K562 treated with DMSO at 1 percent for 48 hours (cell line): Measurements from ENCODE around the gene PPP2R2D. TPM values are rescaled to one million over a fixed set of nuclear protein-coding genes. Genes with fewer than 3 reads are reported as not detected.

ENCODE experiments used
- total RNA-seq: library from RNA; unstranded; fragments of 300-600 nt; gene quantifications from 2 replicates; pipeline ENCODE4 v1.2.3, GENCODE V29; 2022; ENCODE audit warnings: low replicate concordance; ENCODE audit errors: extremely low read depth

The PPP2R2D gene
- total RNA-seq, result not detected in 2 replicates

DNA sequence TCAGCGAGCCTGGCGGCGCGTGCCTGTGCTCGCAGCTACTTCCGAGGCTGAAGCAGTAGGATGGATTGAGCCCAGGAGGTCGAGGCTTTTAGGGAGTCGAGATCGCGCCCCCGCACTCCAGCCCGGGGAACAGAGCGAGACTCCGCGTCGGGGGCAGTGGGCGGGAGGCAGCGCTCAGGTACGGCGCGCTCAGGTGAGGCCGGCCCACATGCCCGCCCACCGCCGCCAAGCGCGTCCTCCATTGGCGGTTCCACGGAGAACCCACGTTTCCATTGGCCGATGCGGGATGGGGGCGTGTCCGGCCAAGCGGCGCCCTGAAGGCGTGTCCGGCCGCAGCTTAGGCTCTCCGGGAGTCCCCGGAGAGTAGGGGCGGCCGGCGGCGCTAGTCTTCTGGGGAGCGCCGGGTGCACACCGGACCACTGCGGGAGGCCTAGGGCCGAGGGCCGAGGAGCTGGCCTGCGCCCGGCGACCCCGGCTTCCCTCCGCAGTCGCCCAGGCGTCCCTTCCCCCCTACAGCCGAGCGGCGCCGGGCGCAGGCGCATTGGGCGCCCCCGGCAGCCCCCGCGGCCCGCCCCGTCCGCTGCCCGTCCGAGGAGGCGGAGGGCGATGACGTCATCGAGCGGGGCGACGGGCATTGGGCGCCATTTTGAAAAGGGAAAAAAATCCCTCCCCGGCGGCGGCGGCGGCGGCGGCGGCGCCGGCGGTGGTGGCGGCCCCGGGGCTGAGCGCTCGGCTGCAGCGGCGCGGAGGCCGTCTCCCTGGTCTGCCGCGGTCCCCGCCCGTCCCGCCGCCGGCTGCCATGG is at the start of gene PPP2R2D:
Gene PPP2R2D, plus strand, starts transcription at position 659 of the 803 bp plus-strand sequence. Its CDS starts 141 bp downstream, at position 800.

GRCh38 chr10:131981429-131982184 is 80.8 kb downstream of the PPP2R2D start, which contains the start of gene BNIP3:
BNIP3 (minus strand) TSS chr10:131981923; CDS start chr10:131981806, 117 bp downstream.

Other genes with a start within 250 kb of the PPP2R2D start
- gene BNIP3, start 80.9 kb downstream of the PPP2R2D start, total RNA-seq, result not detected in 2 replicates
- not detected in 2 replicates for gene JAKMIP3, start 164.9 kb downstream of the PPP2R2D start, total RNA-seq